Gastroesophageal sphincter (tissue), 4 donors: ENCODE results near the gene ZMAT5. TPM values are rescaled to one million over a fixed set of nuclear protein-coding genes. Genes with fewer than 3 reads are reported as not detected.
"Not testable (repeated sequence)": the region's sequence is repeated elsewhere in the genome, so short reads cannot be mapped to it uniquely, and the experiment has no call there.

Source experiments
- ATAC-seq: fragments of 150-250 bp; one replicate; pipeline ENCODE4 v1.9.1; 2016; ENCODE audit warnings: mild to moderate bottlenecking, moderate library complexity
- H3K27ac ChIP-seq, 4 donors: fragments of 200-600 bp; sonication (generic) in 3 of 4; 1 replicate in 3 of 4; 2 replicates in 1 of 4; pipeline ENCODE4 v1.5.1; 2016 to 2019
- H3K27me3 ChIP-seq: fragments of 200-600 bp; sonication (generic); one replicate; pipeline ENCODE4 v1.5.1; 2019
- H3K36me3 ChIP-seq, 2 donors: fragments of 200-600 bp; sonication (generic); one replicate each; pipeline ENCODE4 v1.5.1; 2019; ENCODE audit warnings: control low read depth in 1 of 2
- H3K4me1 ChIP-seq, 3 donors: fragments of 200-600 bp; sonication (generic); 1 replicate in 2 of 3; 2 replicates in 1 of 3; pipeline ENCODE4 v1.5.1; 2016 to 2019; ENCODE audit warnings: control low read depth in 2 of 3
- H3K4me3 ChIP-seq, 2 donors: fragments of 200-600 bp; sonication (generic); one replicate each; pipeline ENCODE4 v1.5.1; 2019; ENCODE audit warnings: mild to moderate bottlenecking in 1 of 2, moderate library complexity in 1 of 2
- H3K9me3 ChIP-seq, 3 donors: fragments of 200-600 bp; sonication (generic); one replicate each; pipeline ENCODE4 v1.5.1; 2017 to 2019; ENCODE audit warnings: control low read depth in 2 of 3
- EP300 ChIP-seq: sonication (generic); formaldehyde crosslinking; IDR thresholded peaks from one replicate; pipeline ENCODE4 v1.6.1; 2017; ENCODE audit warnings: antibody characterized with exemption, mild to moderate bottlenecking
- POLR2A ChIP-seq, 2 donors: fragments of 450-650 bp; IDR thresholded peaks; one replicate each; pipeline ENCODE4 v1.6.1; 2017; ENCODE audit warnings: antibody characterized with exemption in 2 of 2, mild to moderate bottlenecking in 2 of 2, moderate library complexity in 1 of 2
- POLR2AphosphoS5 ChIP-seq: sonication (generic); formaldehyde crosslinking; IDR thresholded peaks from one replicate; pipeline ENCODE4 v1.6.1; 2017; ENCODE audit warnings: antibody characterized with exemption
- WGBS, 2 donors: methylation state at CpG; one replicate each; pipeline ENCODE4 v1.1.5; 2018; ENCODE audit warnings: low coverage in 1 of 2; 5-methylcytosine and 5-hydroxymethylcytosine counted together
- total RNA-seq, 4 donors: library from RNA; depleted of rRNA; stranded (reverse); fragments of >200 nt; gene quantifications; one replicate each; pipeline ENCODE4 v1.1.0, GENCODE V29; 2016
- TF ChIP-seq, protein P1 (sequence below), 4 experiments: fragments of 200-600 bp in 2 of 4; fragments of 450-650 bp in 2 of 4; sonication (generic) in 1 of 4; IDR thresholded peaks; one replicate each; pipeline ENCODE4 v1.5.1; 2017 to 2019; ENCODE audit warnings: antibody characterized with exemption in 4 of 4, mild to moderate bottlenecking in 2 of 4, moderate library complexity in 2 of 4

The ZMAT5 gene
- total RNA-seq, 4 donors from 2014 or later, result 10.6 to 26.5 (median 17.1) TPM

DNA sequence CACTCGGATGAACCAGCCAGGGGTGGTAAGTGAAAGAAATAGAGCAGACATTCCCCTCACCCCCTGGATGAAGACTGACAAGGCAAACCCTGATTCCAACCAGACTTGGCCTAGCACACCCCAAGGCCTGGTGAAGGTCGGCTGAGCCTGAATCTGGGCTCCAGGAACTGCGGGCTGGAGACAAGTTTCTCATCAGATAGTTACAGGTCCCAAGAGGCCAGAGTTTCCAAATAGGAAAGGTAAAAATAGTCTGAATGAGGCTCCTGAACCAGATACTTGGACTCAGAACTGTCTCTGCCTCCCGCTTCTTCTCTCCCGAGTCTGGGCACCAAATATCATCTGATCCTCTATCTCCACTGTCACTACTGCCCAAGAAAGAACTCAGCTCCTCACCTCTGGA lies 7.8 kb downstream of the ZMAT5 start:
- Histone ChIP-seq H3K36me3 (peaks cover 0 to 5% of the 10 kb centered on the region in 2 donors), H3K27ac (no peak overlapping the region), H3K4me3 (no peak overlapping the region), H3K4me1 (peaks cover 0 to 7% (median 0%) of the 10 kb centered on the region in 3 donors), H3K9me3 (no peaks in the 10 kb centered on the region), H3K27me3 (no peaks in the 10 kb centered on the region)
- TF ChIP-seq POLR2AphosphoS5 (no peak), EP300 (no peak), POLR2A (IDR thresholded peaks at IDR 0.05) (no peak)
- TF ChIP-seq, protein P1, sequence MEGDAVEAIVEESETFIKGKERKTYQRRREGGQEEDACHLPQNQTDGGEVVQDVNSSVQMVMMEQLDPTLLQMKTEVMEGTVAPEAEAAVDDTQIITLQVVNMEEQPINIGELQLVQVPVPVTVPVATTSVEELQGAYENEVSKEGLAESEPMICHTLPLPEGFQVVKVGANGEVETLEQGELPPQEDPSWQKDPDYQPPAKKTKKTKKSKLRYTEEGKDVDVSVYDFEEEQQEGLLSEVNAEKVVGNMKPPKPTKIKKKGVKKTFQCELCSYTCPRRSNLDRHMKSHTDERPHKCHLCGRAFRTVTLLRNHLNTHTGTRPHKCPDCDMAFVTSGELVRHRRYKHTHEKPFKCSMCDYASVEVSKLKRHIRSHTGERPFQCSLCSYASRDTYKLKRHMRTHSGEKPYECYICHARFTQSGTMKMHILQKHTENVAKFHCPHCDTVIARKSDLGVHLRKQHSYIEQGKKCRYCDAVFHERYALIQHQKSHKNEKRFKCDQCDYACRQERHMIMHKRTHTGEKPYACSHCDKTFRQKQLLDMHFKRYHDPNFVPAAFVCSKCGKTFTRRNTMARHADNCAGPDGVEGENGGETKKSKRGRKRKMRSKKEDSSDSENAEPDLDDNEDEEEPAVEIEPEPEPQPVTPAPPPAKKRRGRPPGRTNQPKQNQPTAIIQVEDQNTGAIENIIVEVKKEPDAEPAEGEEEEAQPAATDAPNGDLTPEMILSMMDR (IDR thresholded peaks at IDR 0.05), result no peak
- ATAC-seq, result no peak
- 46 to 97% methylated on average over 2 to 3 of the region's 5 CpGs for WGBS, 2 donors

DNA sequence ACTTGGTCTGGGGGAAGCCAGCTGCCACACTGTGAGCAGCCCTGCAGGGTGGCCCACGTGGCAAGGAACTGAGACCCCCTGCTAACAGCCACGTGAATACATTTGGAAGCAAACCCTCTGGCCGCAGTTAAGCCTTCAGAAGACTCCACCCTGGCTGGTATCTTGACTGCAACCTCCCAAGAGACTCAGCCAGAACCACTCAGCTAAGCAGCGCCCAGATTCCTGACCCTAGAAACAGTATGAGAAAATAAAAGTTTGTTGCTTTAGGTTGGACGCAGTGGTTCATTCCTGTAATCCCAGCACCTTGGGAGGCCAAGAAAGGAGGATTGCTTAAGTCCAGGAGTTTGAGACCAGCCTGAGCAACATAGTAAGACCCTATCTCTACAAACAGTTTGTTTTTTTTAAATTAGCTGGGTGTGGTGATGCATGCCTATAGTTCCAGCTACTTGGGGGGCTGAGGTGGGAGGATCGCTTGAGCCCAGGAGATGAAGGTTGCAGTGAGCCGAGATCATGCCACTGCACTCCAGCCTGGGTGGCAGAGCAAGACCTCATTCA lies 8.7 kb downstream of the ZMAT5 start:
- Histone ChIP-seq H3K27ac (no peak overlapping the region), H3K27me3 (no peaks in the 10 kb centered on the region), H3K9me3 (no peaks in the 10 kb centered on the region), H3K36me3 (peaks cover 0 to 13% of the 10 kb centered on the region in 2 donors), H3K4me1 (peaks cover 0 to 7% (median 0%) of the 10 kb centered on the region in 3 donors), H3K4me3 (no peak overlapping the region)
- no peak for ATAC-seq
- TF ChIP-seq POLR2AphosphoS5, result no peak
- no peak for TF ChIP-seq POLR2A (IDR thresholded peaks at IDR 0.05)
- TF ChIP-seq EP300, result no peak
- 63% methylated on average over 5 of the region's 7 CpGs; no CpG with 5 or more reads in 1 of the 2 donors for WGBS, 2 donors

DNA sequence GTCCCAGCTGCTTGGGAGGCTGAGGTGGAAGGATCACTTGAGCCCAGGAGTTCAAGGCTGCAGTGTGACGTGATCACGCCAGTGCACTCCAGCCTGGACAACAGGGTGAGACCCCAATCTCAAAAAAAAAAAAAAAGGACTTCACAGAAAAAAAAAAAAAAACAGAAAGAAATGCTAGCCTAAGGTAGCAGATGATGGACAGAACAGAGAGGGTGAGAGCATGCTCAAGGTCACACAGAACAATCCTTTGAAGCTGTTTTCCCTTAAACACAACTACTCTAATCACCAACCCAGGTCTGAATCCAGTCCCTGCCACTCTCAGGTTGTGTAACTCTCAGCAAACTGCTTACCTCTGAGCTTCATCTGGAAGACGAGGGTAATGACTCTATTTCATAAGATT lies 9.7 kb downstream of the ZMAT5 start:
- ATAC-seq, result no peak
- H3K4me3 ChIP-seq, result no peak overlapping the region
- no peaks in the 10 kb centered on the region for H3K27me3 ChIP-seq
- H3K9me3 ChIP-seq, result no peaks in the 10 kb centered on the region
- WGBS, 2 donors, result 89 to 94% methylated on average over 3 of the region's 3 CpGs
- H3K36me3 ChIP-seq, result peaks cover 0 to 22% of the 10 kb centered on the region in 2 donors
- peaks cover 0 to 7% (median 0%) of the 10 kb centered on the region in 3 donors for H3K4me1 ChIP-seq
- TF ChIP-seq, protein P1 (IDR thresholded peaks at IDR 0.05), result no peak
- TF ChIP-seq POLR2A (IDR thresholded peaks at IDR 0.05) (no peak), EP300 (no peak), POLR2AphosphoS5 (no peak)
- no peak overlapping the region for H3K27ac ChIP-seq

DNA sequence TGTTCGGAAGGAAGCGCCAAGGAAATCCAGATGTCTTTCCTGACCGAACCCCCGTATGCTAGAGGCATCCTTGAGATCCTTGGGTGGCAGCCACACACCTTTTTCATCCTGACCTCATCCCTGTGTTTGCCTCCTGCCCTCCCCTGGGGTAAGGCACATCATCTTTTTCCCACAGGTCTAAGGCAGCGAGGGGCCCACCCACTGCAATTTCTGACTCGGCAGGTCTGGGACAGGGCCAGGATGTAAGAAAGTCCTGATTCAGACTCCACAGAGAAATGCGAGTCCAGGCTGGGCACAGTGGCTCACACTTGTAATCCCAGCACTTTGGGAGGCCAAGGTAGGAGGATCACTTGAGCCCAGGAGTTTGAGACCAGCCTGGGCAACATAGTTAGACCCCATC lies 10.5 kb downstream of the ZMAT5 start:
- TF ChIP-seq EP300 (no peak), POLR2A (IDR thresholded peaks at IDR 0.05) (no peak), POLR2AphosphoS5 (no peak)
- TF ChIP-seq, protein P1 (IDR thresholded peaks at IDR 0.05), result no peak
- H3K4me1 ChIP-seq, result peaks cover 0 to 7% (median 0%) of the 10 kb centered on the region in 3 donors
- no CpG with 5 or more reads among the region's 7 CpGs for WGBS, 2 donors

DNA sequence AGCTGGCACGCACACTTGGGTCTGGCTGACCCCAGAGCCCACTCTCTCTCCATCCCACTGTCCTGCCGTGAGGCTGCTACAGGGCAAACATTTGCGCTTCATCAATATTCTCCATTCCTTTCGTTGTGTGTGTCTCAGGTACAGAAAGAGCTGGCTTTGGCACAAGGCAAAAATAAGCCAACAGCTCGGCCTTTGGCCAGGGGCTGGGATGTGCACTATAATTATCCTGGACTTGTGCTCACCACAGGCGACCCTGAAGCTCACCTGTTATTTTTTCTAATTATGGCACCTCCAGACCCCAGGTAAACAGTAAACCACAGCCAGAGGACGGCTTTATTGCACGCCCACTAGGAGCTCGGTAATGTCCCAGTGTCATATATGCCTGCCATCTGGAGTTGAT lies 10.9 kb downstream of the ZMAT5 start:
- TF ChIP-seq EP300 (no peak), POLR2AphosphoS5 (no peak), POLR2A (IDR thresholded peaks at IDR 0.05) (no peak)
- TF ChIP-seq, protein P1 (IDR thresholded peaks at IDR 0.05), result no peak
- 85% methylated on average over 6 of the region's 9 CpGs; no CpG with 5 or more reads in 1 of the 2 donors for WGBS, 2 donors
- ATAC-seq, result no peak
- Histone ChIP-seq H3K27ac (no peak overlapping the region), H3K4me3 (no peak overlapping the region), H3K9me3 (no peaks in the 10 kb centered on the region), H3K27me3 (no peaks in the 10 kb centered on the region), H3K36me3 (peaks cover 0 to 25% of the 10 kb centered on the region in 2 donors), H3K4me1 (peaks cover 0 to 7% (median 0%) of the 10 kb centered on the region in 3 donors)

More for the DNA sequence above, 10.5 kb downstream of the ZMAT5 start:
- Histone ChIP-seq H3K9me3 (no peaks in the 10 kb centered on the region), H3K36me3 (peaks cover 0 to 25% of the 10 kb centered on the region in 2 donors), H3K27me3 (no peaks in the 10 kb centered on the region), H3K27ac (no peak overlapping the region), H3K4me3 (no peak overlapping the region)
- no peak for ATAC-seq

DNA sequence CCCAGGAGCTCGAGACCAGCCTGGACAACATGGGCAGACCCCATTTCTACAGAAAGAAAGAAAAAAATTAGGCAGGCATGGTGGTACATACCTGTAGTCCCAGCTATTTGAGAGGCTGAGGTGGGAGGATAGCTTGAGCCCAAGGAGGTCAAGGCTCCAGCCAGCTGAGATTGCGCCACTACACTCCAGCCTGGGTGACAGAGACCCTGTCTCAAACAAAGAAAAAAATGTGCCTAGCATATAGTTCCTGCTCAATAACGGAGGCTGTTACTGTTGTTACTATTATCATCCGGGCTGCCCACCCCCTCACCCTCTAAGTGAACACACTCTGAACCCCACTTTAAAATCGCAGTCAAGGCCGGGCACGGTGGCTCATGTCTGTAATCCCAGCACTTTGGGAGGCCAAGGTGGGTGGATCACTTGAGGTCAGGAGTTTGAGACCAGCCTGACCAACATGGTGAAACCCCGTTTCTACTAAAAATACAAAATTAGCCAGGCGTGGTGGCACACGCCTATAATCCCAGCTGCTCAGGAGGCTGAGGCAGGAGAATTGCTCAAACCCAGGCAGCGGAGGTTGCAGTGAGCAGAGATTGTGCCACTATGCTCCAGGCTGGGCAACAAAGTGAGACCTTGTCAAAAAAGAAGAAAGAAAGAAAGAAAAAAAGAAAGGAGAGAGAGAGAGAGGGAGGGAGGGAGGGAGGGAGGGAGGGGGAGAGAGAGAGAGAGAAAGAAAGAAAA lies 12.0 kb downstream of the ZMAT5 start:
- H3K27ac ChIP-seq, ATAC-seq, H3K9me3 ChIP-seq, H3K4me3 ChIP-seq, H3K4me1 ChIP-seq, H3K27me3 ChIP-seq: not testable (repeated sequence)
- H3K36me3 ChIP-seq, result peaks cover 0 to 32% of the 10 kb centered on the region in 2 donors
- WGBS, 2 donors, result 81 to 96% methylated on average over 5 to 6 of the region's 11 CpGs
